Measurements from ENCODE around the gene SLC9A8.
"Not testable (repeated sequence)": the region's sequence is repeated elsewhere in the genome, so short reads cannot be mapped to it uniquely, and the experiment has no call there.

DNA sequence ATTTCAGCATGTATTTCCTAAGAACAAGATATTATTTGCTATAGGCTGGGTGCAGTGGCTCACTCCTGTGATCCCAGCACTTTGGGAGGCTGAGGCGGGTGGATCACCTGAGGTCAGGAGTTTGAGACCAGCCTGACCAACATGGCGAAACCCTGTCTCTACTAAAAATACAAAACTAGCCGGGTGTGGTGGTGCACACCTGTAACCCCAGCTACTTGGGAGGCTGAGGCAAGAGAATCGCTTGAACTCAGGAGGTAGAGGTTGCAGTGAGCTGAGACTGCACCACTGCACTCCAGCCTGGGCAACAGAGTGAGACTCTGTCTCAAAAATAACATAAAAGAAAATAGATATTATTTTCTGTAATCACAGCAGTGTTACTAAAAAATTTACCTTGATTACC is 30.2 kb upstream of the SLC9A8 start:
- TF ChIP-seq EZH2 (IDR thresholded peaks at IDR 0.05); POLR2A (IDR thresholded peaks at IDR 0.05; ENCODE audit: borderline replicate concordance, extremely low read depth, insufficient read depth, insufficient read length); SIN3A (IDR thresholded peaks at IDR 0.05; ENCODE audit: low read depth); SRF (IDR thresholded peaks at IDR 0.05; ENCODE audit: low read depth); EZH2phosphoT487 (IDR thresholded peaks at IDR 0.05; ENCODE audit: borderline replicate concordance); CEBPB (IDR thresholded peaks at IDR 0.05; ENCODE audit: low read depth); ZNF274 (IDR thresholded peaks at IDR 0.05; ENCODE audit: low read depth, low read length); EGR1 (IDR thresholded peaks at IDR 0.05; ENCODE audit: low read depth); FOSL1 (IDR thresholded peaks at IDR 0.05; ENCODE audit: low read depth): not testable (repeated sequence)
- TF ChIP-seq, protein P1, sequence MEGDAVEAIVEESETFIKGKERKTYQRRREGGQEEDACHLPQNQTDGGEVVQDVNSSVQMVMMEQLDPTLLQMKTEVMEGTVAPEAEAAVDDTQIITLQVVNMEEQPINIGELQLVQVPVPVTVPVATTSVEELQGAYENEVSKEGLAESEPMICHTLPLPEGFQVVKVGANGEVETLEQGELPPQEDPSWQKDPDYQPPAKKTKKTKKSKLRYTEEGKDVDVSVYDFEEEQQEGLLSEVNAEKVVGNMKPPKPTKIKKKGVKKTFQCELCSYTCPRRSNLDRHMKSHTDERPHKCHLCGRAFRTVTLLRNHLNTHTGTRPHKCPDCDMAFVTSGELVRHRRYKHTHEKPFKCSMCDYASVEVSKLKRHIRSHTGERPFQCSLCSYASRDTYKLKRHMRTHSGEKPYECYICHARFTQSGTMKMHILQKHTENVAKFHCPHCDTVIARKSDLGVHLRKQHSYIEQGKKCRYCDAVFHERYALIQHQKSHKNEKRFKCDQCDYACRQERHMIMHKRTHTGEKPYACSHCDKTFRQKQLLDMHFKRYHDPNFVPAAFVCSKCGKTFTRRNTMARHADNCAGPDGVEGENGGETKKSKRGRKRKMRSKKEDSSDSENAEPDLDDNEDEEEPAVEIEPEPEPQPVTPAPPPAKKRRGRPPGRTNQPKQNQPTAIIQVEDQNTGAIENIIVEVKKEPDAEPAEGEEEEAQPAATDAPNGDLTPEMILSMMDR (IDR thresholded peaks at IDR 0.05 in 2 of 3, conservative IDR thresholded peaks at IDR 0.05 in 1 of 3; ENCODE audit: borderline replicate concordance in 1 of 3, insufficient read depth in 1 of 3, low read depth in 2 of 3, low read length in 2 of 3): not testable (repeated sequence)
- TF ChIP-seq, protein P2, sequence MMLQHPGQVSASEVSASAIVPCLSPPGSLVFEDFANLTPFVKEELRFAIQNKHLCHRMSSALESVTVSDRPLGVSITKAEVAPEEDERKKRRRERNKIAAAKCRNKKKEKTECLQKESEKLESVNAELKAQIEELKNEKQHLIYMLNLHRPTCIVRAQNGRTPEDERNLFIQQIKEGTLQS (IDR thresholded peaks at IDR 0.05): not testable (repeated sequence)
- TF ChIP-seq, protein P3, sequence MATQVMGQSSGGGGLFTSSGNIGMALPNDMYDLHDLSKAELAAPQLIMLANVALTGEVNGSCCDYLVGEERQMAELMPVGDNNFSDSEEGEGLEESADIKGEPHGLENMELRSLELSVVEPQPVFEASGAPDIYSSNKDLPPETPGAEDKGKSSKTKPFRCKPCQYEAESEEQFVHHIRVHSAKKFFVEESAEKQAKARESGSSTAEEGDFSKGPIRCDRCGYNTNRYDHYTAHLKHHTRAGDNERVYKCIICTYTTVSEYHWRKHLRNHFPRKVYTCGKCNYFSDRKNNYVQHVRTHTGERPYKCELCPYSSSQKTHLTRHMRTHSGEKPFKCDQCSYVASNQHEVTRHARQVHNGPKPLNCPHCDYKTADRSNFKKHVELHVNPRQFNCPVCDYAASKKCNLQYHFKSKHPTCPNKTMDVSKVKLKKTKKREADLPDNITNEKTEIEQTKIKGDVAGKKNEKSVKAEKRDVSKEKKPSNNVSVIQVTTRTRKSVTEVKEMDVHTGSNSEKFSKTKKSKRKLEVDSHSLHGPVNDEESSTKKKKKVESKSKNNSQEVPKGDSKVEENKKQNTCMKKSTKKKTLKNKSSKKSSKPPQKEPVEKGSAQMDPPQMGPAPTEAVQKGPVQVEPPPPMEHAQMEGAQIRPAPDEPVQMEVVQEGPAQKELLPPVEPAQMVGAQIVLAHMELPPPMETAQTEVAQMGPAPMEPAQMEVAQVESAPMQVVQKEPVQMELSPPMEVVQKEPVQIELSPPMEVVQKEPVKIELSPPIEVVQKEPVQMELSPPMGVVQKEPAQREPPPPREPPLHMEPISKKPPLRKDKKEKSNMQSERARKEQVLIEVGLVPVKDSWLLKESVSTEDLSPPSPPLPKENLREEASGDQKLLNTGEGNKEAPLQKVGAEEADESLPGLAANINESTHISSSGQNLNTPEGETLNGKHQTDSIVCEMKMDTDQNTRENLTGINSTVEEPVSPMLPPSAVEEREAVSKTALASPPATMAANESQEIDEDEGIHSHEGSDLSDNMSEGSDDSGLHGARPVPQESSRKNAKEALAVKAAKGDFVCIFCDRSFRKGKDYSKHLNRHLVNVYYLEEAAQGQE (IDR thresholded peaks at IDR 0.05; ENCODE audit: low read depth): not testable (repeated sequence)
